NCI-H1694 treated with DMSO at 0.1 percent for 48 hours (cell line): ENCODE data around the gene DYSF.

Experiments
- DNase-seq: peaks from one replicate; lab custom pipeline; 2025; lab: John Stamatoyannopoulos, UW

Gene DYSF

GRCh38 chr2:71614976-71615766 lies 161.8 kb downstream of the DYSF start:
- DNase-seq, result no peak

- no peak for DNase-seq
These were observed 162.7 kb downstream of the DYSF start for GRCh38 chr2:71615767-71616730.

DNA sequence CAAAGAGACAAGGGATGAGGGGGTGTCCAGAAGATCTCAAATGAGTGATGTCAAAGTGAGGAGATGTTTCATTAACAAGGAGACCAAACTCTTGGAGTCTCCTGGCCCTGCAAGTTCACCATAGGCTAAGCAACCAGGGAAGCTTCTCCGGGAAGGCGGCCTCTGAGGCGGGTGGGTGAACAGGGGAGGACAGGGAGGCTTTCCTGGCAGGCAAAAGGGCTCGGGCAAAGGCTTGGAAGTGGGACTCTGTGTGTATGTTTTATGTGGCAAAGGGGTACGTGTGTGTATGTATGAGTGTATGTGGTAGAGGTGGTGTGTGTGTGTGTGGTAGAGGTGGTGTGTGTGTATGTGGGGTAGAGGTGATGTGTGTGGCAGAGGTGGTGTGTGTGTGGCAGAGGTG lies 163.9 kb downstream of the DYSF start:
- DNase-seq, result no peak

GRCh38 chr2:71618327-71619113 lies 165.2 kb downstream of the DYSF start:
- DNase-seq, result no peak

DNA sequence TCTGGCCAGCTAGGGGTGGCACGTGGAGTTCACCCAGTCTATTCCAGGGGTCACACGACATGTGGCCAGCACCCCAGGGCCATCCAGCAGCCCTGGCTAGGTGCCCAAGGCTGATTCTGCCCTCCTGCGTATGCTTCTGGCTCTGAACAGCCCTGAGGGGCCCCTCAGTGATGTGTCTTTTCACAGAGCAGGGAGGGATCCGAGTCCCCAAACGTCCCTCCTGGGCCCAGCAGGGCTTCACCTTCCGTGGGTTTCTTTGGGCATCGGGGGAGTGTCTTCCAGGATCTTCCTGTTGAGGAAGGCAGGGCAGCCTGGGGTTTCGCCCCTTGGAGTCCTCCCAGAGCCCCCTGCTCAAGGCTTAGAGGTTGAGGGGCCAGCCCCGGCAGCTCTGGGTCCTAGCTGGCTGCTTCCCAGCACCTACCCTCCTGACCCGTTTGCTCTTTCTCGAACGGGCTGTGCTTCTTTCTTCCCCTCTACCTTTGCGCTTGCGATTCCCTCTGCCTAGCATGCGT lies 165.9 kb downstream of the DYSF start:
- DNase-seq, result no peak

- no peak for DNase-seq
These were observed 166.8 kb downstream of the DYSF start for GRCh38 chr2:71620116-71620515.

GRCh38 chr2:71620851-71621251 lies 167.5 kb downstream of the DYSF start:
- DNase-seq, result no peak

DNA sequence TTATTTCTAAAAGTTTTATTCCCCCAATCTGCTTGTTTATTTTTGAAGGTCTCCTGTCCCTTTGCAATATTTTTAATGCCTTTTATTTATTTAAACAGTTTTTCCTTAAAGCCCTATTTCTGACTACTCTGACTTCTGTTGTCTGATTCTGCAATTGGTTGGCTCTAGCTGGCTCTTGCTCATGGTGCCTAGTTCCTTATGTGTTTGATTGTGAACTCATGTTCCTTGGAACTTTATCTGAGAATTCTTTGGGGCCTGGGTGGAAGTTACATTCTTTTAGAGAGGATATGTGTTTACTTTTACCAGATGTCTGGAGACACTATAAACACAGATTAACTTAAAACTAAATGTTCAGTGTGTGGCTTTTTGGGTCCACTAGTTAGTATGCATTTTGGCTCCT lies 175.9 kb downstream of the DYSF start:
- DNase-seq, result no peak

DNA sequence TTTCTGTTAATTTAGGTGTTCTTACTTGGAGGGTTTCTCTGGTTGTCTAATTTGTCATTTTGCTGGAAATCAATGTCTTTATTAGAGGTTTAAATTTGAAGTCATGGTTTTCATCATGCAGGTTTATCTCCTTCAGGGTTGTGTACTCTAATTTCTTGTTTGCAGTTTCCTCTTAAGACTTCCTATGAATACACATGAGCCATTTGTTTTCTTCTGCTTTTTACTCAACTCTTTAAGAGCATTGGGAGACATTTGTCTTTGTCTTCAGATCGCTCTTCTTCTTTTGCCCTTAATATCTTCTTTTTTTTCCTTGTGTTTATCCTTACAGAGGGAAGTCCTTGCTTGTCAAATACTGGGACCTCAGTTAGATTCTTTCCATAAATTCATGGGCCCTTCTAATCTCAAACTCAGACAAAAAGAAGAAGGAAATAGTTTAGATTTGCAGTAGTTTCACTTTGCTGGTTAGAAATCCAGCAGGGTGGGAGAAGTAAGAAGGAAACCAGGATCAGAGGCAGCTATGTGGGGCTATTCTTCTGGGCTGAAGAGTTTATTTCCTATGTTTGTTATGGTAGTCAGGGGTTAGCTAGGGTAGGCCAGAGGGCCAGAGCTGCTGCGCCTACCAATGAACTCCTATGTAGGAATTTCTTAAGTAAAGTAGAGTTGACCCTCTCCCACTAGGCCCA lies 176.6 kb downstream of the DYSF start:
- DNase-seq, result no peak

DNA sequence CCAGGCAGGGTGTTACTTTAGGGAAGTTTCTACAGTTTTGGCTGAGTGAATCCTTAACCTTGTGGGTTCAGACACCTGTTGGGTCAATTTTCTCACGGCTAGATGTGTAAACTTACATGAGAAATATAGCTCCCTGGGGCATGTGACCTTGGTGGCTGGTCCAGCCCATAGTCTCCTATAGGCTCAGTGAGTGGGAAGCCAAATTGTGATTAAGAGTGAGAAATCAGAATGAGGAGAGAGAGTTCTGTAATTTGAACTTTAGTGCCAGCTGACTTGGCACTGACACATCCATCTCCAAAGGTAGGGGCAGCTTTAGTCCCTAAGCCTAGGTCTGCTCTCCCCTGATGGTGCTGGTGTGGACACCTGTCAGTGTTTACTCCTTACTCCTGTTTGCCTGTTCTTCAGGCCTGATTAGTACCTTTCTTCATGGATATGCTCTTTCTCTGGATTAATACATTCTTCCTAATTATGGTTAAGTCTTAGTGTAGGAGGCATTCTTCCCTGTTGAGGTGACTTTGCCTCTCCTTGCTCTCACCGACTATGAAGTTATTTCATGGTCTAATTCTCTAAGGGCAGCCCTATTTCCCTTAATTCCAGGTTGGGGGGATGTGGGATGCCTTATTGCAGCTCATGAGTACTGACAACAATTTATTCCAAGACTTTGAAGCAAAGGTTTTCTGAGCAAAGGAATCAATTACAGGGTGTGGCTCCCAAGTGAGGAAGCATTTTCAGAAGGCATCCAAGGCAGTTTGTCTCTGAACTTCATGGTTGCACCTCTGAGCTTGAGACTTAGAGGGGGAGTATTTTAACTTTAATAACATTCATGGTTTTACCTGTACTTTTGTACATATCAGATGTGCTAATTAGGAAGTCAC lies 177.3 kb downstream of the DYSF start:
- no peak for DNase-seq

DNA sequence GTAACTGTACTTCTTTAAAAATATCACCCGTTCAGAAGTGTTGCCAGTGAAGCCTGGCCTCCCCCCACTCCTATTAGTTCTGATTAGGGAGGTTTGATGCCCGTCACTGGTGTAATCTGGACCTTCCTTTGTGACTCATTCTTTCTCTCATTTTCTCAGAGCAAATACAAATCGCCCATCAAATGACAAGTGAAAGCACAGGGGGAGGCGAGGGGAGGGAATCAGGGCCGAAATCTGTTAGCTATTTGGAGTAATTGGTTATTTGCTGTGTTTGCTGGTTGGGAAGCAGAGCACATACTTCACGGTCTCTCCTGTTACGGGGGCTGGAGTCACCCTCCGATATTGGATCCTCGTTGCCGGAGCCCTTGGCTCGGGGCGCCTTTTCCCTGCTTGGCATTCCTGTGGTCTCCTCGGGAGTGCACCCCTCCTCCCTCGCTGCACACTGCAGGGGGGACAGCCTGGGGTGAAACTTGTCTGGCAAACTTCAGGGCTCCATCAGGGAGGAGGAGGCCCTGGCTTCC lies 178.1 kb downstream of the DYSF start:
- no peak for DNase-seq

DNA sequence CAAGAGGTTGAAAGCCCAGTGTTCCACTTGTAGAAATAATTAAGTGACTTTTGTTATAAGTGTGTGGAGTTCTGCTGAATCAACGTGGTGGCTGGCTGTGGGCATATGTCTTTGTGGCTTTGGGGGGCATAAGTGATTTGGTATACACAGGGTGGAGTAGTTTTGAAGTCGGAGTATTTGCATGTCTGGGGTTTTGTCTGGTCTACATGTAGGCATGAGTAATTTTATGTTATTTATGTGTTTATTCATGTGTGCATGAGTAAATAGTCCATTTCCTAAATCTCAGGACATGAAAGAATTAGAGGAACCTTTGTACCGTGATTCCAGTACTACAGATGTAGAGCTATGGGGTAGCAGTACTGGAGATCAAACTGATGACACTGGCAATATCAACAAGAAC lies 179.7 kb downstream of the DYSF start:
- no peak for DNase-seq

GRCh38 chr2:71634567-71634966 lies 181.2 kb downstream of the DYSF start:
- no peak for DNase-seq

DNA sequence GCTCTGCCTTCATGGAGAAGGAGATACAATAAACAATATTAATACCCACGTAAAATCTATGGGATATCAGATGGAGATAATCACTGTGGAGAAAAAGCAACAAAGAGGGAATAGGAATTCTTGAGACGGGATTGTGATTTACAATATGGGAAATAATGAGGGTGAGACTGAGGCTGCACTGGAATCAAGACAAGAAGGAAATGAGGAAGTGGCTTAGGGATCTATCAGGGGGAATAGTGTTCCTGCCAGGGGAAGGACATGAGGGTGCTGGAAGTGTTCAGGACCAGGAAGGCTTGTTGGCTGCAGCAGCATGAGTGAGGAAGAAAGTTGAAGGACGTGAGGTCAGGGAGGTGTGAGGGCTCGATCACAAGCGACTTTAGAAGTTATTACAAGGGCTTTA lies 182.4 kb downstream of the DYSF start:
- no peak for DNase-seq

DNA sequence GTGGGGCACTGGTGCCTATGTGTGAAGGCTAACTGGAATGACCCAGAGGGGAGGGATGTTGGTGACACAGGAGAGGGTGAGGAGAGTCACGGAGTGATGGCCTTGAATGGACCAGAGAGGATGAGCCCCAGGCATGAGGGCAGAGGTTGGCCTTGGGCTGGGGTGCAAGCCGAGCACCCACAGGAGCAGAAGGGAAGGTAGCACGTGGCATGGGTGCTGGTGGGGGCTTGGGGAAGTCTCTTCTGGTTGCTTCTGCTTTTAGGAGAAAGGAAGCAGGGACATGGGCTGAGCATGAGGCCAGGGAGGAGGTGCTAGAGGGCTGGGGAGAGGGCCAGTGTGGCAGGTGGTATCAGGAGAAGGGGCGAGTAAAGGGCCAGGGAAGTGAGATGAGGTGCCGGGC lies 183.8 kb downstream of the DYSF start:
- DNase-seq, result no peak

- no peak for DNase-seq
These were observed 184.4 kb downstream of the DYSF start for GRCh38 chr2:71637736-71638135.

- no peak for DNase-seq
These were observed 186.4 kb downstream of the DYSF start for GRCh38 chr2:71639735-71640134.

- peak; percentile 30 for DNase-seq
These were observed 187.1 kb downstream of the DYSF start for GRCh38 chr2:71640489-71640888.

- DNase-seq, result no peak
These were observed 190.5 kb downstream of the DYSF start for GRCh38 chr2:71643674-71644357.

- no peak for DNase-seq
These were observed 192.7 kb downstream of the DYSF start for GRCh38 chr2:71646028-71646427.
